ENCODE measurements around the gene RAB35.

RAB35 gene

GRCh38 chr12:120081641-120082040 lies 34.9 kb downstream of the RAB35 start:
- DNase-seq: no peak

GRCh38 chr12:120079411-120080400 lies 36.8 kb downstream of the RAB35 start:
- DNase-seq: no peak

- DNase-seq: no peak
These were observed 37.7 kb downstream of the RAB35 start for GRCh38 chr12:120078868-120079267.

GRCh38 chr12:120077260-120077659 lies 39.3 kb downstream of the RAB35 start:
- no peak for DNase-seq

GRCh38 chr12:120076651-120077050 lies 39.9 kb downstream of the RAB35 start:
- no peak for DNase-seq

GRCh38 chr12:120075034-120075616 lies 41.4 kb downstream of the RAB35 start:
- no peak for DNase-seq

GRCh38 chr12:120072472-120073249 lies 43.9 kb downstream of the RAB35 start:
- no peak for DNase-seq

GRCh38 chr12:120071493-120072020 lies 45.0 kb downstream of the RAB35 start:
- DNase-seq: no peak

GRCh38 chr12:120069278-120069677 lies 47.3 kb downstream of the RAB35 start:
- DNase-seq: no peak

GRCh38 chr12:120067901-120068300 lies 48.7 kb downstream of the RAB35 start:
- no peak for DNase-seq

GRCh38 chr12:120067084-120067869 lies 49.3 kb downstream of the RAB35 start:
- no peak for DNase-seq

- DNase-seq: no peak
These were observed 50.2 kb downstream of the RAB35 start for GRCh38 chr12:120066341-120066740.

GRCh38 chr12:120065472-120065871 lies 51.1 kb downstream of the RAB35 start:
- no peak for DNase-seq

GRCh38 chr12:120064054-120064940 lies 52.3 kb downstream of the RAB35 start:
- DNase-seq: no peak

- no peak for DNase-seq
These were observed 53.5 kb downstream of the RAB35 start for GRCh38 chr12:120062976-120063579.

GRCh38 chr12:120061575-120062214 lies 54.9 kb downstream of the RAB35 start:
- no peak for DNase-seq

GRCh38 chr12:120060717-120061116 lies 55.8 kb downstream of the RAB35 start:
- DNase-seq: no peak

GRCh38 chr12:120060196-120060595 lies 56.4 kb downstream of the RAB35 start:
- no peak for DNase-seq

GRCh38 chr12:120056739-120057138 lies 59.8 kb downstream of the RAB35 start:
- DNase-seq: no peak
